ENCODE results near the gene CCDC158. TPM values are rescaled to one million over a fixed set of nuclear protein-coding genes. Genes with fewer than 3 reads are reported as not detected.

Gene CCDC158
- total and polyA plus RNA-seq, 2 of the 8 experiments (the other 6 are each of a cell fraction or from before 2014, with no cell fraction given), result not detected

GRCh38 chr4:76326515-76326914, 94.4 kb downstream of the CCDC158 start:
- Histone ChIP-seq H3K23ac (ENCODE audit: insufficient read length) (no peak overlapping the region), H4K5ac (ENCODE audit: insufficient read length, low read depth, low read length) (no peak overlapping the region), H3K27ac (ENCODE audit: low read depth, low read length) (no peak overlapping the region), H3K18ac (ENCODE audit: extremely low read depth, low read length) (no peak overlapping the region), H2BK20ac (ENCODE audit: low read length) (no peak overlapping the region), H3K4ac (replicated peaks; ENCODE audit: insufficient read length, low read depth, low read length) (no peak overlapping the region), H2BK5ac (ENCODE audit: low read depth, low read length) (no peak overlapping the region), H3K9me3 (ENCODE audit: insufficient read depth in 2 of 2, low read depth in 1 of 2, low read length in 1 of 2) (peaks cover 7 to 9% of the 10 kb centered on the region in 2 experiments; a peak in 2 of 4 replicates), H3K56ac (replicated peaks; ENCODE audit: insufficient read length, low read depth, low read length) (no peak overlapping the region), H3K79me2 (ENCODE audit: control insufficient read depth in 1 of 2, insufficient read depth in 2 of 2, low read length in 2 of 2) (no peaks in the 10 kb centered on the region), H3K4me3 (ENCODE audit: extremely low read depth in 1 of 4, insufficient read depth in 2 of 4, low read depth in 3 of 4, low read length in 4 of 4) (no peak overlapping the region), H3K14ac (ENCODE audit: insufficient read length) (no peak overlapping the region), H3K23me2 (ENCODE audit: low read depth, low read length) (no peaks in the 10 kb centered on the region), H2BK120ac (replicated peaks; ENCODE audit: low read depth, low read length) (no peak overlapping the region), H3K27me3 (replicated peaks in 1 of 4; ENCODE audit: control insufficient read depth in 3 of 4, extremely low read depth in 1 of 4, insufficient read depth in 3 of 4, low read length in 3 of 4) (no peaks in the 10 kb centered on the region), H3K36me3 (ENCODE audit: control insufficient read depth in 2 of 4, insufficient read depth in 4 of 4, low read length in 3 of 4) (no peaks in the 10 kb centered on the region), H2BK12ac (ENCODE audit: low read depth, low read length) (no peak overlapping the region), H2BK15ac (ENCODE audit: low read length) (no peak overlapping the region), H3K4me1 (replicated peaks in 1 of 4; ENCODE audit: control insufficient read depth in 3 of 4, insufficient read depth in 4 of 4, low read length in 3 of 4) (no peaks in the 10 kb centered on the region), H4K91ac (replicated peaks; ENCODE audit: insufficient read length, low read length) (no peak overlapping the region), H4K20me1 (replicated peaks in 1 of 2; ENCODE audit: control insufficient read depth in 1 of 2, insufficient read depth in 2 of 2, low read length in 2 of 2) (no peaks in the 10 kb centered on the region), H4K8ac (ENCODE audit: extremely low read depth, insufficient read depth, low read length) (no peak overlapping the region), H3K79me1 (ENCODE audit: low read depth, low read length) (no peaks in the 10 kb centered on the region), H3K4me2 (ENCODE audit: insufficient read depth in 1 of 2, low read depth in 2 of 2, low read length in 2 of 2) (no peak overlapping the region), H3K9ac (replicated peaks in 1 of 4; ENCODE audit: extremely low read depth in 1 of 4, low read depth in 3 of 4, low read length in 3 of 4) (no peak overlapping the region), H2AFZ (ENCODE audit: low read length) (no peak overlapping the region), H2AK5ac (ENCODE audit: low read depth, low read length) (no peak overlapping the region)
- FAIRE-seq (no peak), DNase-seq (ENCODE audit: low read depth in 1 of 2, low spot score in 2 of 2) (no peak)
- POLR2A ChIA-PET (ENCODE audit: partially characterized antibody), result no interaction called here
- TF ChIP-seq POLR2AphosphoS5 (IDR thresholded peaks at IDR 0.05; ENCODE audit: low read depth, low read length), result no peak
- no peak for TF ChIP-seq PHF8 (conservative IDR thresholded peaks at IDR 0.05; ENCODE audit: low read depth, low read length)
- TF ChIP-seq SP1 (IDR thresholded peaks at IDR 0.05; ENCODE audit: low read depth, low read length), result no peak
- no peak for TF ChIP-seq POU5F1 (IDR thresholded peaks at IDR 0.05; ENCODE audit: low read depth, low read length)
- TF ChIP-seq JUN (IDR thresholded peaks at IDR 0.05; ENCODE audit: low read depth, low read length), result no peak
- no peak for TF ChIP-seq CHD2 (IDR thresholded peaks at IDR 0.05; ENCODE audit: low read length)
- TF ChIP-seq RBBP5 (IDR thresholded peaks at IDR 0.05; ENCODE audit: borderline replicate concordance, low read depth, low read length), result no peak
- TF ChIP-seq MAX (IDR thresholded peaks at IDR 0.05), result no peak
- TF ChIP-seq RXRA (IDR thresholded peaks at IDR 0.05; ENCODE audit: insufficient read depth, low read depth, low read length), result no peak
- no peak for TF ChIP-seq ASH2L (IDR thresholded peaks at IDR 0.05; ENCODE audit: low read length)
- TF ChIP-seq NANOG (IDR thresholded peaks at IDR 0.05; ENCODE audit: insufficient read depth, low read depth, low read length, poor library complexity, severe bottlenecking), result no peak
- no peak for TF ChIP-seq SIRT6 (IDR thresholded peaks at IDR 0.05; ENCODE audit: low read length)
- no peak for TF ChIP-seq SAP30 (IDR thresholded peaks at IDR 0.05; ENCODE audit: insufficient read depth, insufficient replicate concordance, low read length)
- CTCF ChIA-PET (ENCODE audit: partially characterized antibody), result interaction anchor here (0.9 kb wide), 1 partner anchor 48 kb away, joined by 3 read pairs; no protein-coding TSS in a partner anchor

Measured in H1 (cell line).